B cell (primary cell): ENCODE data around the gene CAV2. TPM values are rescaled to one million over a fixed set of nuclear protein-coding genes. Genes with fewer than 3 reads are reported as not detected.

Experiments used
- ATAC-seq: fragments of 200-7000 bp; cut with Tn5 transposase; one replicate; pipeline ENCODE4 v1.10.0; 2021; ENCODE audit warnings: low read depth, mild to moderate bottlenecking, moderate number of reproducible peaks, moderate library complexity
- CTCF ChIA-PET: fragments of 350-600 bp; sonication (Branson Sonifier 250); formaldehyde crosslinking; loops from one replicate; lab custom pipeline; 2021; ENCODE audit warnings: antibody characterized with exemption, inconsistent platforms; lab: Charles Lee
- POLR2A ChIA-PET: fragments of 350-600 bp; sonication (Branson Sonifier 250); formaldehyde crosslinking; loops from one replicate; lab custom pipeline; 2021; ENCODE audit warnings: antibody characterized with exemption; lab: Charles Lee
- DNase-seq: peaks from one replicate; pipeline ENCODE4 v3.0.0; 2013
- H2AFZ ChIP-seq: 2 replicates; pipeline ENCODE4 v1.6.1; 2012; ENCODE audit warnings: mild to moderate bottlenecking, low read depth, low read length; ENCODE audit not compliant: insufficient read depth, poor library complexity, severe bottlenecking
- H3K27ac ChIP-seq, 2 donors: 1 replicate in 1 of 2; 2 replicates in 1 of 2; pipeline ENCODE4 v1.5.1; 2012 to 2013; ENCODE audit warnings: low read length in 2 of 2, mild to moderate bottlenecking in 2 of 2, moderate library complexity in 1 of 2
- H3K27me3 ChIP-seq, 4 experiments: fragments of 200-600 bp in 1 of 4; sonication (generic) in 1 of 4; replicated peaks in 1 of 4; 1 replicate in 2 of 4; 2 replicates in 2 of 4; pipeline versions ENCODE4 v1.6.1 to v1.7.0; 2013 to 2016; ENCODE audit warnings: low read length in 3 of 4, mild to moderate bottlenecking in 2 of 4, mixed read lengths in 1 of 4, moderate library complexity in 1 of 4; ENCODE audit not compliant: insufficient read depth in 4 of 4, control insufficient read depth in 3 of 4; ENCODE audit errors: control extremely low read depth in 1 of 4
- H3K36me3 ChIP-seq, 2 experiments: replicated peaks in 1 of 2; 1 replicate in 1 of 2; 2 replicates in 1 of 2; pipeline versions ENCODE4 v1.6.1 to v1.7.1; 2013; ENCODE audit warnings: low read length in 1 of 2; ENCODE audit not compliant: insufficient read depth in 2 of 2, control insufficient read depth in 1 of 2; ENCODE audit errors: control extremely low read depth in 1 of 2, extremely low read depth in 1 of 2
- H3K4me1 ChIP-seq, 2 donors: fragments of 200-600 bp in 1 of 2; sonication (generic) in 1 of 2; 1 replicate in 1 of 2; 2 replicates in 1 of 2; pipeline versions ENCODE4 v1.5.1 to v1.6.1; 2013 to 2017; ENCODE audit warnings: low read length in 2 of 2; ENCODE audit not compliant: control insufficient read depth in 2 of 2, insufficient read depth in 2 of 2
- H3K4me2 ChIP-seq: replicated peaks from 2 replicates; pipeline ENCODE3; 2012; ENCODE audit warnings: mild to moderate bottlenecking, low read depth, low read length; ENCODE audit not compliant: poor library complexity, severe bottlenecking
- H3K4me3 ChIP-seq, 5 experiments: fragments of 200-600 bp in 1 of 5; sonication (generic) in 1 of 5; 1 replicate in 3 of 5; 2 replicates in 2 of 5; pipeline versions ENCODE4 v1.5.1 to v1.7.0; 2011 to 2016; ENCODE audit warnings: low read length in 4 of 5, mild to moderate bottlenecking in 4 of 5, low read depth in 2 of 5, control low read depth in 1 of 5, moderate library complexity in 1 of 5; ENCODE audit not compliant: insufficient read depth in 1 of 5; ENCODE audit errors: control extremely low read depth in 1 of 5, extremely low read depth in 1 of 5
- H3K79me2 ChIP-seq: fragments of 200-600 bp; sonication (generic); one replicate; pipeline ENCODE4 v1.6.0; 2016; ENCODE audit warnings: low read length; ENCODE audit not compliant: control insufficient read depth, insufficient read depth
- H3K9ac ChIP-seq: fragments of 200-600 bp; sonication (generic); 2 replicates; pipeline ENCODE4 v1.6.1; 2017; ENCODE audit warnings: mild to moderate bottlenecking, low read length, moderate library complexity
- H3K9me3 ChIP-seq, 3 donors: one replicate each; pipeline versions ENCODE4 v1.6.1 to v1.7.1; 2013; ENCODE audit warnings: low read length in 2 of 3; ENCODE audit not compliant: control insufficient read depth in 2 of 3, insufficient read depth in 1 of 3; ENCODE audit errors: control extremely low read depth in 1 of 3
- H4K20me1 ChIP-seq: 2 replicates; pipeline ENCODE4 v1.6.0; 2012; ENCODE audit warnings: mild to moderate bottlenecking, low read length; ENCODE audit not compliant: insufficient read depth, control insufficient read depth, poor library complexity, severe bottlenecking
- H3K27ac Mint-ChIP-seq: one replicate; pipeline ENCODE4 v1.8.0; 2021; ENCODE audit warnings: mixed read lengths
- H3K27me3 Mint-ChIP-seq: one replicate; pipeline ENCODE4 v1.8.0; 2021; ENCODE audit warnings: mixed read lengths
- H3K4me1 Mint-ChIP-seq: one replicate; pipeline ENCODE4 v1.8.0; 2021; ENCODE audit warnings: mixed read lengths
- H3K4me3 Mint-ChIP-seq: one replicate; pipeline ENCODE4 v1.8.0; 2021; ENCODE audit warnings: mixed read lengths
- H3K9me3 Mint-ChIP-seq: one replicate; pipeline ENCODE4 v1.8.0; 2022; ENCODE audit warnings: mixed read lengths; ENCODE audit not compliant: insufficient read depth
- EZH2 ChIP-seq: IDR thresholded peaks from 2 replicates; pipeline ENCODE4 v1.6.1; 2012; ENCODE audit warnings: borderline replicate concordance, low read depth, mild to moderate bottlenecking, moderate library complexity, low read length; ENCODE audit not compliant: insufficient read depth, poor library complexity, severe bottlenecking
- WGBS: methylation state at CpG from one replicate; pipeline ENCODE4 v1.1.5; 2013; ENCODE audit warnings: missing lambda C conversion rate; ENCODE audit not compliant: insufficient coverage; 5-methylcytosine and 5-hydroxymethylcytosine counted together
- intact Hi-C: fragments of 100-400 bp; cut with micrococcal nuclease; formaldehyde crosslinking; loops from one replicate; pipeline ENCODE4 v1.10.0; 2022
- polyA plus RNA-seq: library from polyadenylated mRNA; depleted of rRNA; stranded (reverse); fragments of >200 nt; gene quantifications from 2 replicates; pipeline ENCODE4 v1.2.3, GENCODE V29; 2012
- total RNA-seq, 2 donors: library from RNA; stranded (reverse); fragments of 120-200 nt in 1 of 2; gene quantifications; 1 replicate in 1 of 2; 2 replicates in 1 of 2; pipeline versions ENCODE4 v1.2.3 to v1.2.4, GENCODE V29; 2013 to 2022
- TF ChIP-seq, protein P1 (sequence below): fragments of 200-600 bp; IDR thresholded peaks from one replicate; pipeline ENCODE4 v1.8.0; 2022; ENCODE audit warnings: antibody characterized with exemption, mild to moderate bottlenecking

CAV2 gene
- total and polyA plus RNA-seq, 2 donors (not counting 1 experiment from before 2014, with no cell fraction given), result not detected

DNA sequence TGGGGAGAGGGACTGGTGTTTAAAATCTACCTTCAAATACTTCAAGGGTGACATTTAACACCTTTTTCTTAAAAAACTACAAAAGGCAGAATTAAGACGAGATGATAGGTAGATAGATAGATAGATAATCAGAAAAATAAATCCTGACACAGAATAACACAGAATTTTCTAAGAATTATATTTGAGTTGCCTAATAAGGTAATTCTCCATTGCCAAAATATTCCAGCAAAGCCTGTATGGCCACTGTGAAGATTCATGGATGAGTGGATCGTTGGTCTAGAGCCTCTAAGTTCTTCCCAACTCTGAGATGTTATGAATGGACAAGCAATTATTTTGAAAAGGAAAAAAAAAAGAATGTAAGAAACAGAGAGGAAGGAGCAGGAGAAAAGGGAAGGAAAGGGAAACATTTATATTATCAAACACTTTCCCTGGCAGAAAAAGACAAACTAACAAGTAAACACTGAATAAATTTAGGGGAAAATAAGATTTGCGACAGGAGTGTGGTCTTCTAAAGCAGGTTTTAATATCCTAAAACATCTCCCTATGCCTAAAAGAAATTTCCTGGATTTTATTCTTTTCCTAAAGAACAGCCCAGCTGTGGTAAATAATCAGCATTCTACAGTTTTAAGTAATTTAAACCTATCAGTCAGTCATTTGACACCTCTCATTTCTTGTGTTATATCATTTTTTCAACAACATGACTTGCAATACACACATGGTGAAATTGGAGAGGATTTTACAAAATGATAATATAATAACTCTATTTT is 7.5 kb upstream of the CAV2 start:
- Histone ChIP-seq H3K36me3 (no peaks in the 10 kb centered on the region), H3K9ac (no peak overlapping the region), H3K4me3 (no peak overlapping the region), H3K4me2 (no peak overlapping the region), H3K4me1 (no peaks in the 10 kb centered on the region), H3K27me3 (peaks cover 0 to 5% (median 2%) of the 10 kb centered on the region in 4 experiments), H4K20me1 (no peaks in the 10 kb centered on the region), H3K27ac (no peak overlapping the region), H3K9me3 (no peaks in the 10 kb centered on the region), H2AFZ (no peak overlapping the region), H3K79me2 (no peaks in the 10 kb centered on the region)
- Mint-ChIP-seq H3K4me1 (no peaks in the 10 kb centered on the region), H3K9me3 (no peaks in the 10 kb centered on the region), H3K27me3 (peaks cover 38% of the 10 kb centered on the region), H3K27ac (no peak overlapping the region), H3K4me3 (no peak overlapping the region)
- no CpG with 5 or more reads among the region's 3 CpGs for WGBS
- ChIA-PET POLR2A (no interaction called here), CTCF (no interaction called here)
- intact Hi-C loops, result no loop called here
- TF ChIP-seq EZH2, result no peak
- TF ChIP-seq, protein P1, sequence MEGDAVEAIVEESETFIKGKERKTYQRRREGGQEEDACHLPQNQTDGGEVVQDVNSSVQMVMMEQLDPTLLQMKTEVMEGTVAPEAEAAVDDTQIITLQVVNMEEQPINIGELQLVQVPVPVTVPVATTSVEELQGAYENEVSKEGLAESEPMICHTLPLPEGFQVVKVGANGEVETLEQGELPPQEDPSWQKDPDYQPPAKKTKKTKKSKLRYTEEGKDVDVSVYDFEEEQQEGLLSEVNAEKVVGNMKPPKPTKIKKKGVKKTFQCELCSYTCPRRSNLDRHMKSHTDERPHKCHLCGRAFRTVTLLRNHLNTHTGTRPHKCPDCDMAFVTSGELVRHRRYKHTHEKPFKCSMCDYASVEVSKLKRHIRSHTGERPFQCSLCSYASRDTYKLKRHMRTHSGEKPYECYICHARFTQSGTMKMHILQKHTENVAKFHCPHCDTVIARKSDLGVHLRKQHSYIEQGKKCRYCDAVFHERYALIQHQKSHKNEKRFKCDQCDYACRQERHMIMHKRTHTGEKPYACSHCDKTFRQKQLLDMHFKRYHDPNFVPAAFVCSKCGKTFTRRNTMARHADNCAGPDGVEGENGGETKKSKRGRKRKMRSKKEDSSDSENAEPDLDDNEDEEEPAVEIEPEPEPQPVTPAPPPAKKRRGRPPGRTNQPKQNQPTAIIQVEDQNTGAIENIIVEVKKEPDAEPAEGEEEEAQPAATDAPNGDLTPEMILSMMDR, result no peak
- no peak for DNase-seq
- ATAC-seq, result no peak

DNA sequence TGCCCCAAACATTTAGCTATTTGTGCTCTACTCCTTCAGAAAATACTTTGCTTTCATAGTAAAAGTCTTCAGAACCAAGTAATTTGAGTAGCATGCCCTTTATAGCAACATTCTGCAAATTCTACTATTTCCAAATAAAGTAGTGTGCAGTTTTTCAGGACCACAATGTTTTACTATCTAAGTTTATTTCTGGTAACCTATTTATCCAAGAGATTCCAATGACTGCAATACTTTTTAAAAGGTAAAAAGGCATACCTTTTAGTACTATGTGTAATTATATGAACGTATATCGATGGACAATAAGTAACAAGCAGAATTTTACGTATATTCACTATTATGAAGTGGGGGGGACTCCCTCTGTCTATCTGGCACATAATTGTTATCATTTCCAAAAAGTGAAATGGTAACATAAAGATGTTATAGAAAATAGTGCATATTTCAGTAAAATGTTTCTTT is 6.9 kb upstream of the CAV2 start:
- DNase-seq (no peak), ATAC-seq (no peak)
- H3K4me3 ChIP-seq, result no peak overlapping the region
- no peak overlapping the region for H2AFZ ChIP-seq
- peaks cover 0 to 6% (median 3%) of the 10 kb centered on the region in 4 experiments for H3K27me3 ChIP-seq
- H3K27me3 Mint-ChIP-seq, result peaks cover 42% of the 10 kb centered on the region
- WGBS, result no CpG with 5 or more reads among the region's 3 CpGs
- TF ChIP-seq, protein P1, result no peak
- no peak for TF ChIP-seq EZH2
- no peak overlapping the region for H3K4me3 Mint-ChIP-seq
- no peak overlapping the region for H3K4me2 ChIP-seq
- H3K9ac ChIP-seq, result no peak overlapping the region
- no peaks in the 10 kb centered on the region for H3K4me1 ChIP-seq
- no peaks in the 10 kb centered on the region for H3K36me3 ChIP-seq
- no peak overlapping the region for H3K27ac Mint-ChIP-seq
- ChIA-PET CTCF (no interaction called here), POLR2A (no interaction called here)
- no peak overlapping the region for H3K27ac ChIP-seq
- no peaks in the 10 kb centered on the region for H3K4me1 Mint-ChIP-seq
- no peaks in the 10 kb centered on the region for H3K9me3 ChIP-seq
- H4K20me1 ChIP-seq, result no peaks in the 10 kb centered on the region
- no peaks in the 10 kb centered on the region for H3K9me3 Mint-ChIP-seq
- intact Hi-C loops, result no loop called here
- no peaks in the 10 kb centered on the region for H3K79me2 ChIP-seq
